Nephron progenitor cell (in vitro differentiated cells): ENCODE data around the gene FGGY.

Source experiments
- DNase-seq: peaks from one replicate; pipeline ENCODE4 v3.0.0; 2021
- H3K27ac Mint-ChIP-seq: 2 replicates; pipeline ENCODE4 v1.8.0; 2021; ENCODE audit warnings: mild to moderate bottlenecking, moderate library complexity, mixed read lengths
- H3K27me3 Mint-ChIP-seq: 2 replicates; pipeline ENCODE4 v1.8.0; 2021; ENCODE audit warnings: mild to moderate bottlenecking, low read depth, mixed read lengths; ENCODE audit not compliant: poor library complexity
- H3K36me3 Mint-ChIP-seq: 2 replicates; pipeline ENCODE4 v1.8.0; 2021; ENCODE audit warnings: low read depth, mixed read lengths
- H3K4me1 Mint-ChIP-seq: 2 replicates; pipeline ENCODE4 v1.8.0; 2021; ENCODE audit warnings: mixed read lengths
- H3K4me3 Mint-ChIP-seq: 2 replicates; pipeline ENCODE4 v1.8.0; 2021; ENCODE audit warnings: mild to moderate bottlenecking, moderate library complexity, mixed read lengths
- H3K9me3 Mint-ChIP-seq: 2 replicates; pipeline ENCODE4 v1.8.0; 2021; ENCODE audit warnings: mild to moderate bottlenecking, moderate library complexity, mixed read lengths
- TF ChIP-seq, protein P1 (sequence below): fragments of 200-600 bp; sonication (generic); IDR thresholded peaks from 2 replicates; pipeline ENCODE4 v1.5.0; 2021; ENCODE audit warnings: antibody characterized with exemption

Gene FGGY

DNA sequence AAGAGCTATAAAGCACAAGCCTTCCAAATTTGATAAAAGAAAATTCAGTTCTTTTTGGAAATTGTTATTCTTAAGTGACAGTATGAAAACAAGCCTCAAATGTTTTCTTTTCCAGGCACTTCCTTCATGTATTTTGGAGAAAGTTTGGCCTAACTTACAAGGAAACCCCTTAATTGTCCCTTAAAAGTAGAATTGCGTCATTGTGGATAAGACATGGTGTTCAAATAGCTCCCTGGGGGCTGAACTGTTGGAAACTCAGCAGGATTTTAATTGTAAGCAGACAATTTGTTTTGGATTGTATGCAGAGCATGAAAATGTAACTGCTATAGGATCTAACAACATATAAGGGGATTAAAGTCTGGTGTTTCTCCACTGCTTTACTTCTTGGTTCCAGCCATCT, 35.4 kb upstream of the FGGY start:
- no peaks in the 10 kb centered on the region for H3K36me3 Mint-ChIP-seq
- TF ChIP-seq, protein P1, sequence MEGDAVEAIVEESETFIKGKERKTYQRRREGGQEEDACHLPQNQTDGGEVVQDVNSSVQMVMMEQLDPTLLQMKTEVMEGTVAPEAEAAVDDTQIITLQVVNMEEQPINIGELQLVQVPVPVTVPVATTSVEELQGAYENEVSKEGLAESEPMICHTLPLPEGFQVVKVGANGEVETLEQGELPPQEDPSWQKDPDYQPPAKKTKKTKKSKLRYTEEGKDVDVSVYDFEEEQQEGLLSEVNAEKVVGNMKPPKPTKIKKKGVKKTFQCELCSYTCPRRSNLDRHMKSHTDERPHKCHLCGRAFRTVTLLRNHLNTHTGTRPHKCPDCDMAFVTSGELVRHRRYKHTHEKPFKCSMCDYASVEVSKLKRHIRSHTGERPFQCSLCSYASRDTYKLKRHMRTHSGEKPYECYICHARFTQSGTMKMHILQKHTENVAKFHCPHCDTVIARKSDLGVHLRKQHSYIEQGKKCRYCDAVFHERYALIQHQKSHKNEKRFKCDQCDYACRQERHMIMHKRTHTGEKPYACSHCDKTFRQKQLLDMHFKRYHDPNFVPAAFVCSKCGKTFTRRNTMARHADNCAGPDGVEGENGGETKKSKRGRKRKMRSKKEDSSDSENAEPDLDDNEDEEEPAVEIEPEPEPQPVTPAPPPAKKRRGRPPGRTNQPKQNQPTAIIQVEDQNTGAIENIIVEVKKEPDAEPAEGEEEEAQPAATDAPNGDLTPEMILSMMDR, result no peak
- no peak overlapping the region for H3K27ac Mint-ChIP-seq
- DNase-seq, result no peak
- peaks cover 18% of the 10 kb centered on the region for H3K4me1 Mint-ChIP-seq
- no peak overlapping the region for H3K4me3 Mint-ChIP-seq
- no peaks in the 10 kb centered on the region for H3K27me3 Mint-ChIP-seq
- peaks cover 4% of the 10 kb centered on the region for H3K9me3 Mint-ChIP-seq

DNA sequence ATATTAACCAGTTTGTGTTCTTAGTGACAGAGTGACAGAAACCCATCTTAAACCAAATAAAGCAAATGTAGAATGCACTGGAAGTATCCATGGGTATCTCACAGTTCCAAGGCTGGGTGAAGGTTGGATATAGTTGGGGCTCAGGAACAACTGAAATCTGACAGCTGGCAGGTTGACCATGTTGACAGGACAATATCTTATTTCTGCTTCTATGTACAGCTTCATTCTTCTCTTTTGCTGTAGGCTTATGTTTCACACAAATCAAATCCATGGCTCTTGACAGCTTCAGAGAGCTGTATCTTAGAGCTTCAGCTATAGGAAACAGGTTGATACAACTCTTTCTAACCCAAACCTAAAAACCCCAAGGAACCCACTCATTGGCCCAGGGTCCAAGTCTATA, 34.3 kb upstream of the FGGY start:
- Mint-ChIP-seq H3K4me3 (no peak overlapping the region), H3K36me3 (no peaks in the 10 kb centered on the region), H3K4me1 (peaks cover 18% of the 10 kb centered on the region), H3K9me3 (peaks cover 10% of the 10 kb centered on the region), H3K27me3 (no peaks in the 10 kb centered on the region), H3K27ac (no peak overlapping the region)
- TF ChIP-seq, protein P1, result no peak
- no peak for DNase-seq

DNA sequence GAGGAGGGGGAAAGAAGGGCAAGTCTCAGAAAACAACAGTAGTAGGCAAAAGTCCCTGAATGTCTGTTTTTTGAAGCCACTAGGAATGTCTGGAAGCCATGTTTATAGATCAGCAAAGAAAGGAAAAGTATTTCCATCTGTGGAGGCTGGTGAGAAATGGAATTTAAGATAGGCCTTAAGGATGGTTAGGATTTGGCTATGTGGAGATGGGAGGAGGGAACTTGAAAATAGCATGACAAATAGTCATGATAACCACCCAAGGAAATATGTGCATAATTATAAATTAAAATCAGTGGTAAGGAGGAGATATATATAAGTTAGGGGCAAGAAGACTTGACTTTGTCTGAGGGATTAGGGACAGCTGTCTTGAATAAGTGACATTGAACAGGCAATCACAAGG, 33.8 kb upstream of the FGGY start:
- peaks cover 18% of the 10 kb centered on the region for H3K4me1 Mint-ChIP-seq
- peaks cover 10% of the 10 kb centered on the region for H3K9me3 Mint-ChIP-seq
- DNase-seq, result no peak
- no peak overlapping the region for H3K4me3 Mint-ChIP-seq
- H3K27ac Mint-ChIP-seq, result no peak overlapping the region
- H3K36me3 Mint-ChIP-seq, result no peaks in the 10 kb centered on the region
- TF ChIP-seq, protein P1, result no peak
- H3K27me3 Mint-ChIP-seq, result no peaks in the 10 kb centered on the region

DNA sequence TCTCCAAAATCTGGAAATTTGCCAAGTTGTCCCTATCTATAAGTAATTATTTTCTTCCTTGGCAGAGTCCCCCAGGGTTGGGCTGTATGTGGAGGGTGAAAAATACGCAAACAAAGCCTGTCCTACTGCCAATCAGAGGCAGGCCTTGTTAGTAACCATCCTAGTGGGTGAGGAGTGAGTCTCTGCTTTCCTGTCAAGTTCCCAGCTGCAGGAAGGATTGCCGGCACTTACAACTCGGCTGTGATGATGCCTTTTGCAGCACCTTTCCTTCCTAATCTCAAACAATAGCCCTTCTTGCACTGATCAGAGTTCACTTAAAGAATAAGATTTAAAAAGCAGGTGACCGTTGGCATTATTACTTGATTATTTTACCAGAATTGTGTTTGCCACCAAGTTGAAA, 31.3 kb upstream of the FGGY start:
- Mint-ChIP-seq H3K4me3 (no peak overlapping the region), H3K36me3 (no peaks in the 10 kb centered on the region), H3K27me3 (no peaks in the 10 kb centered on the region), H3K27ac (no peak overlapping the region), H3K4me1 (peaks cover 14% of the 10 kb centered on the region), H3K9me3 (peaks cover 14% of the 10 kb centered on the region)
- TF ChIP-seq, protein P1, result no peak
- DNase-seq, result no peak

DNA sequence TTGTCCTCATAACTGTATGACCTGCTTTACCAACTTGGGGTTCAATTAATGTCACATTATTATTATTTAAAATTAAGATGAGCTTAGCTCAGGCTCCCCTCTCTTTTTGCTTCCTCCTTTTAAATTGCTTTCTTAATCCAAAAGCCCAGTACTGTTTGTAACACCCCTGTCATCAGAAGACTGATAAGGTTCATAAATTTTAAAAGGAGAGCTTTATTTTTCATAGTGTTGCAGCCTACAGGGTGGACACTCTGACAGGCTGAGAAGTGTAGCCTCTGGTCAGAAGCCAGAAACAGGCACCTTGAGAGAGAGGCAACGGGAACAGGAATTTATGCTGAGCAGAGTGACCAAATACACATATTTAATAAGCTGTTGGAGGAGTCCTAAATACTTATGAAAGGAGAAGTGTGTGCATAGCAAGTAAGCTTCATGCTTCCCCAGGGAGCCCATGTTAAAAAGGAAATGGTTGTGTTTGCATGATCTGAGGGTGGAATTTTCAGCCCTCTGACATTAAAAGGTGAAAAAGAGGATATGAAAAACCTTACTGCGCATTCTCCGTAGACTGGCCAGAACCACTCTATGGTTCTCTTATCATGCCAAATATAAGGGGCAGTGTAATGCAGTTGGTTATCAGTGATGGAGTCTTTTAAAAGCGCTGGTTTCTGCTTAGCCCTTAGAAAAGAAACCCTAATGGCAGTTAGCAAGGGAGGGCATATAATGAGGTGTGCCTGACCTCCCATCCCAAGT, 30.5 kb upstream of the FGGY start:
- H3K4me1 Mint-ChIP-seq, result peaks cover 8% of the 10 kb centered on the region
- H3K9me3 Mint-ChIP-seq, result peaks cover 21% of the 10 kb centered on the region
- H3K36me3 Mint-ChIP-seq, result no peaks in the 10 kb centered on the region
- no peaks in the 10 kb centered on the region for H3K27me3 Mint-ChIP-seq
- TF ChIP-seq, protein P1, result no peak
- no peak overlapping the region for H3K4me3 Mint-ChIP-seq
- H3K27ac Mint-ChIP-seq, result no peak overlapping the region
- DNase-seq, result no peak

DNA sequence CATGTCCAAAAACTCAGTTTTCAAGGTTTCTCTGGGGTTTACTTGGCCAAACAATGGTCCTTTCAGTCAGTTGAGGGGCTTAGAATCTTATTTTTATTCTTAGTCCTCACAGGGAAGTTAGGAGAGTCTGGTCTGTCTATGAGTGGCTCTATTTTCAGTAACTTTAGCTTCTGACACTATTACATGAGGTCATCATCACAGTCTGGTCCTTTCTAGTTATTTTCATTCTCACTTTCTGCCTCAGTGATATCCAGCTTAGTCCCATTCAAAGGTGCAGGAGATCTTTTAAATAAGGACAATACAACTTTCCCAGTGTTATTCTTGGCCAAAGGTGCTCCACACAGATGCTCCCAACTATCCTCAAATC, 30.0 kb upstream of the FGGY start:
- Mint-ChIP-seq H3K9me3 (peaks cover 26% of the 10 kb centered on the region), H3K36me3 (peaks cover 4% of the 10 kb centered on the region), H3K27me3 (no peaks in the 10 kb centered on the region), H3K27ac (no peak overlapping the region), H3K4me3 (no peak overlapping the region), H3K4me1 (peaks cover 2% of the 10 kb centered on the region)
- no peak for DNase-seq
- TF ChIP-seq, protein P1, result no peak
